Epidermal melanocyte (primary cell): ENCODE measurements around the gene PRICKLE4.
A peak's percentile ranks its signal among the peaks of the same experiment; 100 is the strongest.

Experiments
- DNase-seq: peaks from one replicate; pipeline ENCODE4 v3.0.0; 2011; ENCODE audit warnings: low spot score; ENCODE audit not compliant: insufficient read length

Gene PRICKLE4

GRCh38 chr6:41780551-41781365, at the start of gene PRICKLE4:
PRICKLE4 (plus strand) TSS chr6:41780782; CDS start chr6:41783474, 2,692 bp downstream.
- DNase-seq: peak; percentile 18

GRCh38 chr6:41731561-41732086, 49.0 kb upstream of the PRICKLE4 start:
- no peak for DNase-seq

- DNase-seq: no peak
Measured at GRCh38 chr6:41732149-41732548, 48.4 kb upstream of the PRICKLE4 start.

- no peak for DNase-seq
Measured at GRCh38 chr6:41732591-41733359, 47.8 kb upstream of the PRICKLE4 start.

- no peak for DNase-seq
Measured at GRCh38 chr6:41733360-41733706, 47.2 kb upstream of the PRICKLE4 start.

GRCh38 chr6:41733707-41734665, 46.6 kb upstream of the PRICKLE4 start:
- peak; percentile 75 for DNase-seq

- peak; percentile 80 for DNase-seq
Measured at GRCh38 chr6:41734666-41735426, 45.7 kb upstream of the PRICKLE4 start.

GRCh38 chr6:41735427-41736185, 45.0 kb upstream of the PRICKLE4 start, which contains the start of gene TFEB:
TFEB (minus strand) TSS chr6:41735608; CDS start chr6:41691213, 44,395 bp downstream.
- DNase-seq: peak; percentile 98

GRCh38 chr6:41736186-41736733, 44.3 kb upstream of the PRICKLE4 start:
- no peak for DNase-seq

GRCh38 chr6:41736800-41737555, 43.6 kb upstream of the PRICKLE4 start:
- no peak for DNase-seq

- no peak for DNase-seq
Measured at GRCh38 chr6:41737591-41738130, 42.9 kb upstream of the PRICKLE4 start.

GRCh38 chr6:41739041-41739440, 41.5 kb upstream of the PRICKLE4 start:
- DNase-seq: no peak

GRCh38 chr6:41740366-41741162, 40.0 kb upstream of the PRICKLE4 start:
- no peak for DNase-seq

GRCh38 chr6:41741625-41742490, 38.7 kb upstream of the PRICKLE4 start:
- DNase-seq: no peak

GRCh38 chr6:41743406-41744235, 37.0 kb upstream of the PRICKLE4 start:
- DNase-seq: no peak
